B cell (primary cell): ENCODE results near the gene PMM1. TPM values are rescaled to one million over a fixed set of nuclear protein-coding genes. Genes with fewer than 3 reads are reported as not detected.

ENCODE experiments used
- ATAC-seq: fragments of 200-7000 bp; cut with Tn5 transposase; one replicate; pipeline ENCODE4 v1.10.0; 2021; ENCODE audit warnings: low read depth, mild to moderate bottlenecking, moderate number of reproducible peaks, moderate library complexity
- CTCF ChIA-PET: fragments of 350-600 bp; sonication (Branson Sonifier 250); formaldehyde crosslinking; loops from one replicate; lab custom pipeline; 2021; ENCODE audit warnings: antibody characterized with exemption, inconsistent platforms; lab: Charles Lee
- POLR2A ChIA-PET: fragments of 350-600 bp; sonication (Branson Sonifier 250); formaldehyde crosslinking; loops from one replicate; lab custom pipeline; 2021; ENCODE audit warnings: antibody characterized with exemption; lab: Charles Lee
- DNase-seq: peaks from one replicate; pipeline ENCODE4 v3.0.0; 2013
- H2AFZ ChIP-seq: 2 replicates; pipeline ENCODE4 v1.6.1; 2012; ENCODE audit warnings: mild to moderate bottlenecking, low read depth, low read length; ENCODE audit not compliant: insufficient read depth, poor library complexity, severe bottlenecking
- H3K27ac ChIP-seq, 2 donors: 1 replicate in 1 of 2; 2 replicates in 1 of 2; pipeline ENCODE4 v1.5.1; 2012 to 2013; ENCODE audit warnings: low read length in 2 of 2, mild to moderate bottlenecking in 2 of 2, moderate library complexity in 1 of 2
- H3K27me3 ChIP-seq, 4 experiments: fragments of 200-600 bp in 1 of 4; sonication (generic) in 1 of 4; replicated peaks in 1 of 4; 1 replicate in 2 of 4; 2 replicates in 2 of 4; pipeline versions ENCODE4 v1.6.1 to v1.7.0; 2013 to 2016; ENCODE audit warnings: low read length in 3 of 4, mild to moderate bottlenecking in 2 of 4, mixed read lengths in 1 of 4, moderate library complexity in 1 of 4; ENCODE audit not compliant: insufficient read depth in 4 of 4, control insufficient read depth in 3 of 4; ENCODE audit errors: control extremely low read depth in 1 of 4
- H3K36me3 ChIP-seq, 2 experiments: replicated peaks in 1 of 2; 1 replicate in 1 of 2; 2 replicates in 1 of 2; pipeline versions ENCODE4 v1.6.1 to v1.7.1; 2013; ENCODE audit warnings: low read length in 1 of 2; ENCODE audit not compliant: insufficient read depth in 2 of 2, control insufficient read depth in 1 of 2; ENCODE audit errors: control extremely low read depth in 1 of 2, extremely low read depth in 1 of 2
- H3K4me1 ChIP-seq, 2 donors: fragments of 200-600 bp in 1 of 2; sonication (generic) in 1 of 2; 1 replicate in 1 of 2; 2 replicates in 1 of 2; pipeline versions ENCODE4 v1.5.1 to v1.6.1; 2013 to 2017; ENCODE audit warnings: low read length in 2 of 2; ENCODE audit not compliant: control insufficient read depth in 2 of 2, insufficient read depth in 2 of 2
- H3K4me2 ChIP-seq: replicated peaks from 2 replicates; pipeline ENCODE3; 2012; ENCODE audit warnings: mild to moderate bottlenecking, low read depth, low read length; ENCODE audit not compliant: poor library complexity, severe bottlenecking
- H3K4me3 ChIP-seq, 5 experiments: fragments of 200-600 bp in 1 of 5; sonication (generic) in 1 of 5; 1 replicate in 3 of 5; 2 replicates in 2 of 5; pipeline versions ENCODE4 v1.5.1 to v1.7.0; 2011 to 2016; ENCODE audit warnings: low read length in 4 of 5, mild to moderate bottlenecking in 4 of 5, low read depth in 2 of 5, control low read depth in 1 of 5, moderate library complexity in 1 of 5; ENCODE audit not compliant: insufficient read depth in 1 of 5; ENCODE audit errors: control extremely low read depth in 1 of 5, extremely low read depth in 1 of 5
- H3K79me2 ChIP-seq: fragments of 200-600 bp; sonication (generic); one replicate; pipeline ENCODE4 v1.6.0; 2016; ENCODE audit warnings: low read length; ENCODE audit not compliant: control insufficient read depth, insufficient read depth
- H3K9ac ChIP-seq: fragments of 200-600 bp; sonication (generic); 2 replicates; pipeline ENCODE4 v1.6.1; 2017; ENCODE audit warnings: mild to moderate bottlenecking, low read length, moderate library complexity
- H3K9me3 ChIP-seq, 3 donors: one replicate each; pipeline versions ENCODE4 v1.6.1 to v1.7.1; 2013; ENCODE audit warnings: low read length in 2 of 3; ENCODE audit not compliant: control insufficient read depth in 2 of 3, insufficient read depth in 1 of 3; ENCODE audit errors: control extremely low read depth in 1 of 3
- H4K20me1 ChIP-seq: 2 replicates; pipeline ENCODE4 v1.6.0; 2012; ENCODE audit warnings: mild to moderate bottlenecking, low read length; ENCODE audit not compliant: insufficient read depth, control insufficient read depth, poor library complexity, severe bottlenecking
- H3K27ac Mint-ChIP-seq: one replicate; pipeline ENCODE4 v1.8.0; 2021; ENCODE audit warnings: mixed read lengths
- H3K27me3 Mint-ChIP-seq: one replicate; pipeline ENCODE4 v1.8.0; 2021; ENCODE audit warnings: mixed read lengths
- H3K4me1 Mint-ChIP-seq: one replicate; pipeline ENCODE4 v1.8.0; 2021; ENCODE audit warnings: mixed read lengths
- H3K4me3 Mint-ChIP-seq: one replicate; pipeline ENCODE4 v1.8.0; 2021; ENCODE audit warnings: mixed read lengths
- H3K9me3 Mint-ChIP-seq: one replicate; pipeline ENCODE4 v1.8.0; 2022; ENCODE audit warnings: mixed read lengths; ENCODE audit not compliant: insufficient read depth
- EZH2 ChIP-seq: IDR thresholded peaks from 2 replicates; pipeline ENCODE4 v1.6.1; 2012; ENCODE audit warnings: borderline replicate concordance, low read depth, mild to moderate bottlenecking, moderate library complexity, low read length; ENCODE audit not compliant: insufficient read depth, poor library complexity, severe bottlenecking
- WGBS: methylation state at CpG from one replicate; pipeline ENCODE4 v1.1.5; 2013; ENCODE audit warnings: missing lambda C conversion rate; ENCODE audit not compliant: insufficient coverage; 5-methylcytosine and 5-hydroxymethylcytosine counted together
- intact Hi-C: fragments of 100-400 bp; cut with micrococcal nuclease; formaldehyde crosslinking; loops from one replicate; pipeline ENCODE4 v1.10.0; 2022
- polyA plus RNA-seq: library from polyadenylated mRNA; depleted of rRNA; stranded (reverse); fragments of >200 nt; gene quantifications from 2 replicates; pipeline ENCODE4 v1.2.3, GENCODE V29; 2012
- total RNA-seq, 2 donors: library from RNA; stranded (reverse); fragments of 120-200 nt in 1 of 2; gene quantifications; 1 replicate in 1 of 2; 2 replicates in 1 of 2; pipeline versions ENCODE4 v1.2.3 to v1.2.4, GENCODE V29; 2013 to 2022
- TF ChIP-seq, protein P1 (sequence below): fragments of 200-600 bp; IDR thresholded peaks from one replicate; pipeline ENCODE4 v1.8.0; 2022; ENCODE audit warnings: antibody characterized with exemption, mild to moderate bottlenecking

Gene PMM1
- total and polyA plus RNA-seq, 2 donors (not counting 1 experiment from before 2014, with no cell fraction given) = 23.3 to 24.8 TPM

DNA sequence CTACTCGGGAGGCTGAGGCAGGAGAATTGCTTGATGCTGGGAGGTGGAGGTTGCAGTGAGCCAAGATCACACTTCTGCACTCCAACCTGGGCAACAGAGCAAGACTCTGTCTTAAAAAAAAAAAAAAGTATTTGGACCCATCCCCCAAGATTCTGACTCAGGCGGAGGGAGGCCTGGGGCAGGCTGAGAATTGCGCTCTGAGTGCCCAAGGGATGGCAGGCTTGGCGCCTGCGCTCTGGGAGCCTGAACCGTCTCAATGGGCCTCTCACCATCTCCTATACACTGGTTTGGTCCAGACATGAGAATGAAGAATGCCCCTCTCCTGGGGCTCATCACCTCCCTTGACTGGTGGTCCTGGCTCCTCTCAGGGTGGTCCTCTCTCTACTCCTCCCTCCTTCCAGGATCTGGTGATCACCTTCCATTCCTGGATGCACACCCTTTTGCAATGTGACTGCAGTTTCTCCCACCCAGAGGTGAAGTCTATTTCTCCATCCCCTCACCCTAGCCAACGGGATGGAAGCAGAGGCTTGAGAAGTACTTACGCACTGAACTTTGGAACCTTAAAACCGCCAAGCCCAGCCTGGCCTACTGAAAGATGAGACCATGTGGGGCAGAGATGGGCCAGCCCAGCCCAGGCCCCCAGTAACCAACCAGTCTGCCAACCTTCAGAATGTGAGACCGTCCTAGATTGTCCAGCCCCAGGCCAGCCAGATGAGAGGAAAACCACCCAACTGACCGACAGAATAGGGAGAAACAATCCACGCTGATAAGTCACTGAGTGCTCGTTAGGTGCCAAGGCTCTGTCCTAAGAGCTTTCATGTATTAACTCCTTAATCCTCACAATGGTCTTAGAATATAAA lies 50.3 kb downstream of the PMM1 start:
- ATAC-seq (no peak), DNase-seq (no peak)
- TF ChIP-seq, protein P1, sequence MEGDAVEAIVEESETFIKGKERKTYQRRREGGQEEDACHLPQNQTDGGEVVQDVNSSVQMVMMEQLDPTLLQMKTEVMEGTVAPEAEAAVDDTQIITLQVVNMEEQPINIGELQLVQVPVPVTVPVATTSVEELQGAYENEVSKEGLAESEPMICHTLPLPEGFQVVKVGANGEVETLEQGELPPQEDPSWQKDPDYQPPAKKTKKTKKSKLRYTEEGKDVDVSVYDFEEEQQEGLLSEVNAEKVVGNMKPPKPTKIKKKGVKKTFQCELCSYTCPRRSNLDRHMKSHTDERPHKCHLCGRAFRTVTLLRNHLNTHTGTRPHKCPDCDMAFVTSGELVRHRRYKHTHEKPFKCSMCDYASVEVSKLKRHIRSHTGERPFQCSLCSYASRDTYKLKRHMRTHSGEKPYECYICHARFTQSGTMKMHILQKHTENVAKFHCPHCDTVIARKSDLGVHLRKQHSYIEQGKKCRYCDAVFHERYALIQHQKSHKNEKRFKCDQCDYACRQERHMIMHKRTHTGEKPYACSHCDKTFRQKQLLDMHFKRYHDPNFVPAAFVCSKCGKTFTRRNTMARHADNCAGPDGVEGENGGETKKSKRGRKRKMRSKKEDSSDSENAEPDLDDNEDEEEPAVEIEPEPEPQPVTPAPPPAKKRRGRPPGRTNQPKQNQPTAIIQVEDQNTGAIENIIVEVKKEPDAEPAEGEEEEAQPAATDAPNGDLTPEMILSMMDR = no peak
- TF ChIP-seq EZH2 = no peak
- ChIA-PET CTCF (interaction anchor here (1.2 kb wide), 1 partner anchor 135 kb away, joined by 3 read pairs; no protein-coding TSS in a partner anchor), POLR2A (interaction anchor here (0.6 to 0.7 kb wide), 2 partner anchors 94 to 151 kb away, joined by 3 read pairs; no protein-coding TSS in a partner anchor)
- Histone ChIP-seq H3K27me3 (no peaks in the 10 kb centered on the region), H3K9ac (no peak overlapping the region), H3K4me1 (peaks cover 9 to 12% of the 10 kb centered on the region in 2 donors), H3K4me2 (no peak overlapping the region), H3K79me2 (peaks cover 29% of the 10 kb centered on the region), H3K9me3 (no peaks in the 10 kb centered on the region), H3K4me3 (no peak overlapping the region), H4K20me1 (peaks cover 7% of the 10 kb centered on the region), H2AFZ (no peak overlapping the region), H3K36me3 (peaks cover 0 to 19% of the 10 kb centered on the region in 2 experiments), H3K27ac (no peak overlapping the region)
- Mint-ChIP-seq H3K27ac (no peak overlapping the region), H3K9me3 (no peaks in the 10 kb centered on the region), H3K27me3 (no peaks in the 10 kb centered on the region), H3K4me1 (peaks cover 28% of the 10 kb centered on the region), H3K4me3 (no peak overlapping the region)
- intact Hi-C loops = no loop called here
- WGBS = 88% methylated on average over 9 of the region's 13 CpGs

DNA sequence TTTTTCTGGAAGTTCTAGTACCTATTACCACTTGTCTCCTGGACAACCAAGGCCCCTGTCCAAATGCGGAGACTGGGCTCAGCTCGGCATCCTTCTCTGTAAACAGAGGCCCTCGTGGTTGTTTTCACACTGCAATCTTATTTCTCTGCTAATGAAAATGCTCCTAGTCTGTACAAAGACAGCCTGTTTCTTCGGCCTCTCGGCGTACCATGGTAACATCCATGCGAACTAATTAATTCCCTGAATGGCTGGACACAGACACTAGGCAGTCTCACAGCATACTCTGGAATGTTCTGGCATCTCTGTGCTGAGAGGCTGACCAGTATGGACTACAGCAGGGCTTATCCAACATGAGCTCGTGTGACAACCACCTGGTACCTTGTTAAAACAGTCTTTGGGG lies 51.1 kb downstream of the PMM1 start:
- no peak for ATAC-seq
- Histone ChIP-seq H3K27me3 (no peaks in the 10 kb centered on the region), H4K20me1 (peaks cover 11% of the 10 kb centered on the region), H3K4me3 (no peak overlapping the region), H3K27ac (no peak overlapping the region), H3K9ac (no peak overlapping the region), H3K4me1 (peaks cover 9 to 10% of the 10 kb centered on the region in 2 donors), H3K9me3 (no peaks in the 10 kb centered on the region), H2AFZ (no peak overlapping the region), H3K4me2 (no peak overlapping the region), H3K36me3 (peaks cover 0 to 25% of the 10 kb centered on the region in 2 experiments), H3K79me2 (peaks cover 28% of the 10 kb centered on the region)
- TF ChIP-seq EZH2 = no peak
- TF ChIP-seq, protein P1 = no peak
- POLR2A ChIA-PET = interaction anchor here (0.6 to 0.7 kb wide), 3 partner anchors 93 to 1040 kb away, joined by 3 to 5 read pairs (median 3); no protein-coding TSS in a partner anchor
- no peaks in the 10 kb centered on the region for H3K9me3 Mint-ChIP-seq
- H3K4me3 Mint-ChIP-seq = no peak overlapping the region
- H3K27ac Mint-ChIP-seq = no peak overlapping the region
- WGBS = 97% methylated on average over 8 of the region's 8 CpGs
- no peaks in the 10 kb centered on the region for H3K27me3 Mint-ChIP-seq
- CTCF ChIA-PET = interaction anchor here (1.0 kb wide), 1 partner anchor 43 kb away, joined by 3 read pairs; no protein-coding TSS in a partner anchor
- DNase-seq = no peak
- H3K4me1 Mint-ChIP-seq = peaks cover 23% of the 10 kb centered on the region
- intact Hi-C loops = no loop called here
